Measurements from ENCODE around the gene EXOC1L.

EXOC1L gene, protein sequence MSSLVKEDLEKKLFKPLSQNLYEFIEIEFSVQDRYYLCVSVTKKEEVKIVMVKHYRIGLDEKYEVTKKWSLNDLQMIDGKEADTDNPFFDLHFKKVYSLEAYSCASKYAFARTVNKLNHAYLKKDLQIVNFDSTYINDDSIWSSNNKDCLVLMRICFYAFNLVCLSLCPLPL

DNA sequence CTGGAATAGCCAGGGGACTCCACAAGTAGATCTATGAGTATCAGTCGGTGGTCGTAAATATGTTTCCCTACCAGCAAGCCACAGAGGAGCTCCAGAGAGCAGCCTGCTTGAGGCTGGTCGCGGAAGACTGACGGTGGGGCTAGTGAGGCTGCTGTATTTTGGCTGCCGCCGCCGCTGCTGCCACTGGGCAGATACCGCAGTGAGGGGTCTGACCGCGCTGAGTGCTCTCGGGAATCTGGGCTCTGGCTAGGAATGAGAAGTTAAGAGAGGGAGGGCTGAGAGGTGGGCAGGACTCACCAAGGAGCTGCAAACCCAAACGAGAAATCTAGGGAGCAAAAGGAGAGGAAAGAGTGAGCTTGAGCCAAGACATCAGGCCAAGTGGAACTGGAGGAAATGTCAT is at the start of gene EXOC1L:
Gene EXOC1L (plus strand): TSS at position 157 of the 400 bp plus-strand sequence. CDS start 237 bp downstream, at position 394.
- DNase-seq (ENCODE audit: extremely low spot score, insufficient read length, low read depth) = no peak
- FAIRE-seq = no peak

DNA sequence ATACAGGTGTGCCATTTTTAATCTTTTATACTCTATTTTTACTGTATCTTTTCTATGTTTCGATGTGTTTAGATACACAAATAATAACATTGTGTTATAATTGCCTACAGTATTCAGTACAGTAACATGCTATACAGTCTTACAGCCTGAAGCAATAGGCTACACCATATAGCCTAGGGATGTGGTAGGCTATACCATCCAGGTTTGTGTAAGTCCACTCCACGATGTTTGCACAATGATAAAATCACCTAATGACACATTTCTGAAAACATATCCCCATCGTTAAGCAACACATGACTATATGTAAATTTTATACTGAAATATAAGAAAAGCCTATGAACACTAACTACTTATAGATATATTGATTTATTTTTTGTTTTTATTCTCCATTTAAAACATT is 48.9 kb upstream of the EXOC1L start:
- FAIRE-seq (no peak), DNase-seq (ENCODE audit: extremely low spot score, insufficient read length, low read depth) (no peak)

DNA sequence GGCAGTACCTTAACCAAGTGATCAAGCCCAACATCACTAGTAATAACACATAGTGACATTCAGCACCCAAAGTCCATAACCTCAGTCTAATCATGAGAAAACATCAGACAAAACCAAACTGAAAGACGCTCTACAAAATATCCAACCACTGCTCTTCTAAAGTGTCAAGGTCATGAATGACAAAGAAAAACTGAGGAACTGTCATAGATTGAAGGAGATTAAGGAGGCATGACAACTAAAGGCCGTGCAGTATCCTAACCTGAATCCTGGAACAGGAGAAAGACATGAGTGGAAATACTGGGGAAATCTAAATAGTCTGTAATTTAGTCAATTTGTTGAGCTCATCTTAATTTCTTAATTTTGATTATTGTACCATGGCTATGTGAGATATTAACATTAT is 38.2 kb upstream of the EXOC1L start:
- FAIRE-seq (no peak), DNase-seq (ENCODE audit: extremely low spot score, insufficient read length, low read depth) (no peak)

DNA sequence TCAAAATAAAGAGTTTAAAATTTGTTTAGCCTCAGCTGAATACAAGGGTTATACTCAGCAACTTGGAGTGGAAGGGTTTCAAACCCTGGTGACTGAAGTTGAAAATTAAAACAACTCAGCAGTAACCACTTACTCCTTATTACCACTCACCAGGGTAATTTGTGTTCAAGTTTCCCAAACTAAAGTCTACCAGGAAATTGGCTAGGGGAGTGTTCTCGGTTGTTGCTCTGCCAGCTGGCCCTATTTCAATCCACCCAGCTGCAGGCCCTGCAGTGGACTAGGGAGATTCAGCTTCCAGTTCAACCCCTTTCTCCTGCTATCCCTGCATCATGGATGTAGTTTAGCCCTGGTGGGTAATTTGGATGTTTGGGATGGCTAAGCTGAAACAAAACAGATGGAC is 37.8 kb upstream of the EXOC1L start:
- DNase-seq (ENCODE audit: extremely low spot score, insufficient read length, low read depth) = no peak
- no peak for FAIRE-seq

DNA sequence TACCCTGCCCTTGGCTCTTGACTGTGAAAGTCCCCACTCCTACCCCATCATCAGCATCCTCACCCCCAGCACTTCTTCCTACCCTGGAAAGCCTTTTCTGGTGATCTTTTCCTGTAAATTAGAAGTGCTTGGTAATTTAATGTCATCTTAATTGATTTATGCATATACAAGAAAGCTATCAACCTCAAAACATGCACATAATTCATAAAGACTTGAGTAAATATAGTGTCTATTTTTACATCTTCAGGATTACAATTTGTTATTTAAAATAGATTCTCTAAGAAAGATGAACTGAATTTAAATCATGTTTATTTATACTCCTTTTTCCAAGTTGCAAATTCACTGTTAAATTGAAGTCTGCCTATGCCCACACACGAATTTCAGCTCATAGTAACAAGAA is 36.0 kb upstream of the EXOC1L start:
- no peak for FAIRE-seq
- no peak for DNase-seq (ENCODE audit: extremely low spot score, insufficient read length, low read depth)

DNA sequence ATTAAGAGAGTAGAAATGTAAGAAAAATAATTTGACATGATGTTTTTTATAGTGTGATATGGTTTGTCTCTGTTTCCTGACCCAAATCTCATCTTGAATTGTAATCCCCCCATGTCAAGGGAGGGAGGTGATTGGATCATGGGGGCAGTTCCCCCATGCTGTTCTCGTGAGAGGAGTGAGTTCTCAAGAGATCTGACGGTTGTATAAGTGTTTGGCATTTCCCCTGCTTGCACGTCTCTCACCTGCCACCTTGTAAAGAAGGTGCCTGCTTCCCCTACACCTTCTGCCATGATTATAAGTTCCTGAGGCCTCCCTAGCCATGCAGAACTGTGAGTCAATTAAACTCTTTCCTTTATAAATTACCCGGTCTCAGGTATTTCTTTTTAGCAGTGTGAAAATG is 34.8 kb upstream of the EXOC1L start:
- FAIRE-seq = no peak
- DNase-seq (ENCODE audit: extremely low spot score, insufficient read length, low read depth) = no peak

DNA sequence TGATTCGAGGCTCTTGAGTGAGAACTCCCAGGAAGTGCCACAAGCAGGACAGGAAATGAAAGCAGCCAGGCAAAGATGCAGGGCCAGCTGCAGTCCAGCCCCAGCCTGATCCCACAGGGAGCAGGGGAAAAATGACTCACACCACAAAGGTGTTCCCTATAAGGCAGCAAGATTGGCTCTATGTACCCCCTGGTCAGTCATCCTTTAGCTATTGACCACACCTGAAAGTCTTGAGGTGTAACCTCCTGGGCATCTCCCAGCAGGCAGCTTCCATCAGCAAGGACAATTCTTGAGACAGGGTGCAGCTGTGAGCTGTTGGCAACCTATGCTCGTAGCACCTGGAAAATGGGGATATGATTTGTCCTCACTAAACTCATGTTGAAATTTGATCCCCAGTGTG is 27.9 kb upstream of the EXOC1L start:
- DNase-seq (ENCODE audit: extremely low spot score, insufficient read length, low read depth) (no peak), FAIRE-seq (no peak)

DNA sequence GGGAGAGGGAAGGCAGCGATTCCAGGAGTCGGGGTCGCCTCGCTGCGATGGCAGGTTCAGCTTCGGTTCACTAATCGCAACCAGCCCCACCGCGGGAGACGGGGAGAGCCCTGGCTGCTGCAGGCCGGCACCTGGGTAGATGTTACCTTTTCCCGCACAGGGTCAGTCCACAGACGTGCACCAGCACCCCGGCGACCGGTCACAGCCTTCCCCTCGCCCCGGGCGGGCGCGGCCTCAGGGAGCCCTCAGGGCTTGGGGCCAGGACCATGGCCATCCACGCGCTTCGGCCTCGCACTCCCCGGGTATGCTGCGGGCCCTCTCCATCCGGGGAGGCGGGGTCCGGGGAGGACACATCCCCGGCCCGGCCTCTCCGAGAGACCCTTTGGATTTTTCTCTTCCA is 26.1 kb upstream of the EXOC1L start:
- no peak for FAIRE-seq
- no peak for DNase-seq (ENCODE audit: extremely low spot score, insufficient read length, low read depth)

DNA sequence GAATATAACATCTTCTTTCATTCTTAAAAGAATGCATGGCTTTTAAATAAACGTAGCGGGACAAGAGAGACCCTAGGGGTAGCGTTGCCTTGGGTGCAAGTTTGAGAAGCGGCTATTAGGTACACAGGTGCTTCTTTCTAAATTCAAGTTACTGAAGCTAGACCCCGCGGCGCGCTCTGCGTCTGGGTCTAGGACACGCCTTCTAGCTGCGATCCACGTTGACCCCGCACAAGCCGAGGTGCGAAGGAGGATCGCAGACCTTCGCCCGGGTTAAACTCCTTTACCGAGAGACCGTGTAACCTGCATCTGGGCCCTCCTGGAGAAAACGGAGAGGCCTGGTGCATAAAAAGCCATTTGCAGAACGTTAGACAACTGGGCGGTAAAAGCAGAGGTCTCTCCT is 25.5 kb upstream of the EXOC1L start:
- DNase-seq (ENCODE audit: extremely low spot score, insufficient read length, low read depth) (no peak), FAIRE-seq (no peak)

DNA sequence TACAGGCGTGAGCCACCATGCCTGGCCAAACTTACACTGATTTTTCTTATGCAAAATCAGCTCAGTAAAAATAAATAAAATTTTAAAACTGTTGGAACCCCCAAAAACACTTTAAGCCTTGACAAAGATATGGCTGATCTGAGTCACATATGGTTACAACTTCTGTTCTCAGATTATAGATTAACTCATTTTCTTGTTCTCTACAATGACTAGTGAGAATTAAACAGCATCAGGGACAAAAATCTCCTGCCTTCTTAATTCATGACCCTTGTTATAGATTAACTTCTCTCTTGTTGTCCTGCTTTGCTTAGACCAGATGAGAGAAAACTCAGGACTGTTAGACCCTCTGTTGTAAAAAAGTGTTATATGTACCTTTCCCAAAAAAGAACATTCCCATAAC is 24.2 kb upstream of the EXOC1L start:
- DNase-seq (ENCODE audit: extremely low spot score, insufficient read length, low read depth) = no peak

DNA sequence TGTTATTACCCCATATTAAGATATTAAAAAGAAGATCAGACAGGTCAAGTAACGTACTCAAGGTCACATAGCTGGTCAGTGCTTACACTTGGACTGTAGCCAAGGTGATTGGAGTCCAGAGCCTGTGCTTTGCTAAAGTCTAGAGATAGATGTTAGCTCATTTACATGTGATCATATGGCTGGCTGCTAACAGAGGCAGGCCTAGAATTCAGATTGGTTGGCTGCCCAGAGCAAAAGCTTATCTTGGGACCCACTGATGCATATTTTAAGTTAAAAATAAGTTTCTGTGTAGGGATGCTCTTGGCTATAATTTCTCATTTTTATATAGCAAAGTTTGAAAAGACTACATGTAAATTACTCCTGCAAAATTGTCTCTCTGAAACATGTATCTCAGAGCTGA is 18.1 kb upstream of the EXOC1L start:
- DNase-seq (ENCODE audit: extremely low spot score, insufficient read length, low read depth) (no peak), FAIRE-seq (no peak)

More for the DNA sequence above, 24.2 kb upstream of the EXOC1L start:
- FAIRE-seq = peak; percentile 29

DNA sequence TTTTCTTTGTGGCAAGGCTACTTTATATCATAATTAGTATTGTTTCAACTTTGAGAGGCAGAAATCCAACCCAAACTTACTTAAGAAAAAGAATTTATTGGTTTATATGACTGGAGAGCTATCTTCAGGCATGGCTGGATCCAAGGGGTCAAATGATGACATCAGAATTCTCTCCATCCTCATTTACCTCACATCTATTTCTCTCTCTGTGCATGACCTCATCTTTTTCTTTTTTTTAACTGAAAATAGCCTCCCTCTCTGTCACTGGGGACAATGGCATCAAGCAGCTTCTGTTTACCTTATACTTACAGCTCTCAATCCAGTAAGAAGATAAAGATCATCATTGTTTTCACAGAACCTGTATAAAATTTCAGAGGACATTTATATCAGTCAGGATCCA is 12.0 kb upstream of the EXOC1L start:
- DNase-seq (ENCODE audit: extremely low spot score, insufficient read length, low read depth) = no peak
- no peak for FAIRE-seq

DNA sequence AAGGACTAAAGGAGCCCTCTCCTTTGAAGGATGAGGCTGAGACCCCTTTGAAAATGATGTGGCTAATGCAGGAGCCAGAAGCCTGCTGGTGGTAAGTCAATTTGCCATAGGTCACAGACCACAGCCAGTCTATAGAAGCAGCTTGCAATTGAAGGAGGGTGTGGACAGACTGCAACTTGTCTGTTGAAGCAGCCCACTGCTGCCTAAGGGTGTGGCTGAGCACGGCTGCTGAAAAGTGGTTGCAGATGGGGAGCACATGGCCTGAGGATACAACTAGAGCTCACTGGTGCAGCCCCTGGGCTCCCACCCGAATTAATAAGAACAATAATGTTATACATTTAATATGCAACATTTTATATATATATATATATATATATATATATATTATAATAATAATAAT is 11.4 kb upstream of the EXOC1L start:
- DNase-seq (ENCODE audit: extremely low spot score, insufficient read length, low read depth) = no peak
- FAIRE-seq = no peak

DNA sequence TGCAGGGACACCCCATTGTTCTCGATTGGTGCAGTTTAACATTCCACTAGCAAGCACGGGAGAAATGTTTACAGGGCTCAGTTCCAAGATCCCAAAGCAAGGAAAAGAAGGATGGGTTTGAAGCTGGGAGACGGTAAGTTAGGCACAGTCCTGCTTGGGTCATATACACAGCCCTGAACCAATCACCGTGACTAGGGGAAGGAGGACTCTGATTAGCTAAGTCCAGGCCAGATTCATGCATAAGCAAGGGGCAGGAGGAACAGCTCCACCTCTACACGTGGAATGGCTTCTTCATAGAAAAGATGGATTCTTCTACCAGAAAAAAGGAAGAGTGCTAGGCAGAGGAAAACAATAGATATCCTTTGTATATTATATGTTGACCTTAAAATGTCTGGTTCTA is 11.0 kb upstream of the EXOC1L start:
- FAIRE-seq (no peak), DNase-seq (ENCODE audit: extremely low spot score, insufficient read length, low read depth) (no peak)

DNA sequence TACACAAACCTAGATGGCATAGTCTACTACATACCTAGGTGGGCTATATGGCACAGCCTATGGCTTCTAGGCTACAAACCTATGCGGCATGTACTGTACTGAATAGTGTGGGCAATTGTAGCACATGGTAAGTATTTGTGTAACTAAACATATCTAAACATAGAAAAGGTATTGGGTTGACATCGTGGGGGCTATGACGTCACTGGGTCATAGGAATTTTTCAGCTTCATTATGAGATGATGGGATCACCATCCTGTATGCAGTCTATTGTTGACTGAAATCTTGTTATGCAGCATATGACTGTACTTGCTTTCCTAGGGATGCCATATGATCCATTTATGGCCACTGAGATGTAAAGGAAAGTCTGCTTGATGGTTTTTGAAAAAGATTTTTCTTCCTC is 1.9 kb upstream of the EXOC1L start:
- no peak for DNase-seq (ENCODE audit: extremely low spot score, insufficient read length, low read depth)
- no peak for FAIRE-seq

DNA sequence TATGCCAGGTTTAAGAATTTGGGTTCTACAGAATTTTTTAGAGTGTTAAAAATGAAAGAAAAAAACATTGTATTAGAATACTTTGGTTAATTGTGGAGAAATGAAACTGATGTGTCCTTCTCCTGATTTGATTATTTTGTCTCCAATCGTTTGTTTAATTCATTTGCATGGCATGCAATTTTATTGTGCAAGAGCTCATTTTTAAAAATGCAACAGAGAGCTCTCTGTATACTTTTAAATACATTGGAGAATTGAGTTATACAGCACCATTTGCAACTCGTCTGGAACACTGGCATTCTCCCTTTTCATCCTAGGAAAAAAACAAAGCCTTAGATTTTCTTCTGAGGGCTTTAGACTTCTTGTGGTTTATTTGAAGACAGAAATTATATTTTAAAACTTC is 689 bp downstream of the EXOC1L start:
- DNase-seq (ENCODE audit: extremely low spot score, insufficient read length, low read depth) = no peak
- no peak for FAIRE-seq

DNA sequence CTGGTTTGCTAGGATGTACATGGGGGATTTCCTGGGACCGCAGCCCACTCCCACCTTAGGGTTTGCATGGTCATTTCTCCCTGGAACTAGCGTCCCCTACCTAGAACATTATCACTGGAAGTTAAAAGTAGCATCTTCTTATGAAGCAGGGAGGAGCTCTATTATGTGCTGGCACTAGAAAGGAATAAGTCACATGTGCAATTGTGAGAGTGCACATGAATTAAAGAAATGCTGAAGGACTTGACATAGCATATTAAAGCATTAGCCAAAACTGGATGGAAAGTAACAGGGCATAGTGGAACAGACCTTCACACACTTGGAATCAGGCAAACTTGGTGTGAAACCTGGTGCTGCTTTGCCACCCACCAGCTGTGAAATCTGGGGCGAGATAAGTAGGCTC is 2.7 kb downstream of the EXOC1L start:
- no peak for FAIRE-seq
- no peak for DNase-seq (ENCODE audit: extremely low spot score, insufficient read length, low read depth)

DNA sequence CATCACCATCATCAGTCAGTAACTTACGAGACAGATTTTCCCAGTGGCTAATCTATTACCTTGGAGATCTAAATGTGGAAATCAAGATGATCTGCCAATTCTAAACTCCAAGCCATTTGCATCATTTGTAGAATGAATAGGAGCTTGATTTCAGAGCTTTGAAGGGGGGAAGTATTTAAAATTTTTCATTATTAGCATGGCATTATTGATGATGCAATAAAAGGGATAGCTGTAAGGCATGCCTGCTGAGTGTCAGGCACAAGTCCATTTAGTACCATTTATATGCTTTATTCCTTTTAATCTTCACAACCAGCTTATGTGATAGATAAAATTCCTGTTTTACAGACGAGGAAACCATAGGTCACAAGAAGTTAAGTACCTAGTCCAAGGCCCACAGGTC is 5.3 kb downstream of the EXOC1L start:
- no peak for FAIRE-seq

DNA sequence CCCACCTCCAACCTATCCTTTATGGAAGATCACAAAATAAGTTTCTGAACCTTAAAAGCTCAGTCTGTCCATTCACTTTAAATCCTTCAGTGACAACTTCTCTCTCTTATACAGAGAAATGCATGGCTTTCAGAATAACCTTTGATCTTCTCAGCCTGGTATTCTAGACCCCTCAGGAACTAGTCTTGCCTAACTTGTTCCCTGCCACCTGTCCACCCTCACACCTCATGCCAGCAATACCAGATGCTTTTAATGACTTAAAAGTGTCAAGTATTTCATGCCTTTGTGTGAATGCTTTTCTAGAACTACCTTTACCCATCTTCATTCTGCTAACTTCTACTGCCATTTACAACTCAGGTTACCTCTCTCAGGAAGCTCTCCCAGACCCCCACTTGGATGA is 7.4 kb downstream of the EXOC1L start:
- no peak for DNase-seq (ENCODE audit: extremely low spot score, insufficient read length, low read depth)
- FAIRE-seq = no peak

More for the DNA sequence above, 5.3 kb downstream of the EXOC1L start:
- DNase-seq (ENCODE audit: extremely low spot score, insufficient read length, low read depth) = no peak

DNA sequence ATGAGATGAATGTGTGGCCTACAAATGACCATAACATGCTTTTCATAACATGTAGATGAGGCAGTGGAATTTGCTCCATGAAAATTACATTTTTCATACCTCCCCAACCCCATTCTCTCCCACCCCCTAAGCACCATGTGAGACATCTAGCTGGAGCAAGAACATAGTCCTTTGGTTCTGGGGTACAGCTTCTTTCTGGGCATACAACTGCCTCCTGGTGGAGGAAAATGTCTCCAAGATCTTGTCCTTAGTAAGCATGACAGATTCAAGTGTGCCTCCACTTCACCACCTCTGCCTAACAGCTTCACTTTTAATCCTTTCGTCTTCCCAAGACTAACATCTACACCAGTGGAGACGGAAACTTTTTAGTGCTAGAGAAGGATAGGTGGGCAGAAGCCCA is 8.0 kb downstream of the EXOC1L start:
- DNase-seq (ENCODE audit: extremely low spot score, insufficient read length, low read depth) (no peak), FAIRE-seq (no peak)

DNA sequence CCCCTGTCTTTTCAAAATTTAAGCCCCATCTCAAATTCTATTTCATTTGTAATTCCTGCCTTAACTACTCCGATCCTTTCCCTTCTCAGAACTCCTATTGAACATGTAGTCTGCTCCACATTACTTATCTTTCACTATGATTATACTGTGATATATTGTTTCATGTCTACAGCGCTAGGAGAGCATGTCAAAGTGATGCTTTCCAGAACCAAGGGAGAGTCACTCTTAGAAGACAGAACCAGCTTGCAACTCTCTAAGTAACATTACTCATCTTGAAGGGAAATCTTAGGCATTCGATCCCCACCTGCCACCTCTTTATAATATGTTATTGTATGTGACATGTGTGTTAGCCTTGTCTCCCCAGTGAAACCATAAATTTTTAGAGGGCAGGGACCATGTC is 10.5 kb downstream of the EXOC1L start:
- DNase-seq (ENCODE audit: extremely low spot score, insufficient read length, low read depth) (no peak), FAIRE-seq (no peak)

DNA sequence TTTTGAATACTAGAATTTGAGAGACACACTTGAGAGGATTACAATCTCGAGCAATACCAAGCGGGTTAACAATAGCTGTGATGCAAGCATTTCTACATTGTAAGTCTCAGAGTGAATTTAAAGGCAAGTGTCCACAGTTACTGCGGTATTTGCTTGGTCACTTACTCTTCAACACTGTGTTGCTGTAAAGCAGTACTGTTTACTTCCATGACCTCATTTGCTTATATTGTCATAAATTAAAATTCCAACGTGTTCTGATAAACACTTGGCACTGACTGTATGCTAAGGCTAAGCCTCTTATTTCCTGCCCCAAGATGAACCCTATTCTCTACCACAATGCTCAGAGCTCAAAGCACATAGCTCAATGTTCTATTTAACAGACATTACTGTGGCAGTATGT is 11.1 kb downstream of the EXOC1L start:
- FAIRE-seq = no peak
- no peak for DNase-seq (ENCODE audit: extremely low spot score, insufficient read length, low read depth)
